GM21423 (cell line): ENCODE results near the gene PPM1H.
"Not testable (repeated sequence)": the region's sequence is repeated elsewhere in the genome, so short reads cannot be mapped to it uniquely, and the experiment has no call there.

ENCODE experiments used
- ATAC-seq: cut with Tn5 transposase; IDR thresholded peaks from one replicate; pipeline ENCODE4 v1.9.1; 2021; ENCODE audit warnings: mild to moderate bottlenecking, moderate library complexity; ENCODE audit not compliant: unreplicated experiment

PPM1H gene

GRCh38 chr12:62772416-62772955 lies 162.5 kb downstream of the PPM1H start:
- ATAC-seq, result no peak

GRCh38 chr12:62771828-62772227 lies 163.1 kb downstream of the PPM1H start:
- no peak for ATAC-seq

GRCh38 chr12:62770381-62770780 lies 164.6 kb downstream of the PPM1H start:
- ATAC-seq, result no peak

GRCh38 chr12:62769076-62769619 lies 165.8 kb downstream of the PPM1H start:
- ATAC-seq, result no peak

- ATAC-seq, result no peak
Observed at GRCh38 chr12:62767946-62768345, 167.0 kb downstream of the PPM1H start.

GRCh38 chr12:62767496-62767895 lies 167.5 kb downstream of the PPM1H start:
- no peak for ATAC-seq

- no peak for ATAC-seq
Observed at GRCh38 chr12:62766496-62766895, 168.5 kb downstream of the PPM1H start.

GRCh38 chr12:62763861-62764645 lies 170.9 kb downstream of the PPM1H start:
- no peak for ATAC-seq

GRCh38 chr12:62763312-62763711 lies 171.6 kb downstream of the PPM1H start:
- no peak for ATAC-seq

- no peak for ATAC-seq
Observed at GRCh38 chr12:62762645-62763044, 172.3 kb downstream of the PPM1H start.

- no peak for ATAC-seq
Observed at GRCh38 chr12:62761658-62762057, 173.3 kb downstream of the PPM1H start.

- peak; percentile 97 for ATAC-seq
Observed at GRCh38 chr12:62760779-62761178, 174.2 kb downstream of the PPM1H start.

GRCh38 chr12:62760341-62760740 lies 174.6 kb downstream of the PPM1H start:
- not testable (repeated sequence) for ATAC-seq

- no peak for ATAC-seq
Observed at GRCh38 chr12:62758216-62758615, 176.7 kb downstream of the PPM1H start.

GRCh38 chr12:62757048-62757447 lies 177.9 kb downstream of the PPM1H start:
- ATAC-seq, result no peak

GRCh38 chr12:62754706-62755105 lies 180.2 kb downstream of the PPM1H start:
- ATAC-seq, result no peak

- ATAC-seq, result no peak
Observed at GRCh38 chr12:62751810-62752155, 183.2 kb downstream of the PPM1H start.

- no peak for ATAC-seq
Observed at GRCh38 chr12:62750941-62751809, 183.8 kb downstream of the PPM1H start.

- ATAC-seq, result no peak
Observed at GRCh38 chr12:62749586-62749985, 185.4 kb downstream of the PPM1H start.

GRCh38 chr12:62748941-62749468 lies 185.9 kb downstream of the PPM1H start:
- no peak for ATAC-seq

- ATAC-seq, result peak; percentile 46
Observed at GRCh38 chr12:62744551-62744950, 190.4 kb downstream of the PPM1H start.
